ENCODE measurements around the gene MOCS3.

Gene MOCS3

DNA sequence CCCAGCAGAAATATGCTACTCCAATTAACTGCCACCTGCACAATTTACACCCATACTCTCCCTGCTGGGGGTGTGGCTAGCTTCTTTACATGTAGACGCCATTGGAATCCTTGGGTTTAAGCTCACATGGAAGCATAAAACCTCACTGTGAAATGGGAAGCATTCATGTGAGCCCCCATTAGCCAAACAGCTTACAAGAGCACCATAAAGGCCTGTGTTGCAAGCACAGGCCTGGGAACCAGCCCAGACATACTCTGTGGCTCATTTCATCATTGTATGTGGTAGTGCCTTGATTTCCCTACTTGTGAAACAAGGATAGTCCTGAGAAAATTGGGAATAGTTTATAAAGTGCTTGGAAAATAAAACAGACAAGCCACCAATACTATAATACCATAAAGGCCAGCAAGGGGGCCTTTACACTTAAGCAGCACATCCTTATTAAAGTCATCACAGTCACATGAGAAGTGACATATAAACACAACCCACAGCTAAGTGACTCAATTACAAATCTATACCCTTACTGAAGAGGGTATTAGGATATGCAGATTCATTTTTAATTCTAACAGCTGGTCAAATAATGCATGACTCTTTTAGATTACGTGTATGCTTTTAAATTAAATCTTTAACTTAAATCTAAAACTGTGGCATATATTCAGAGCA lies 34.2 kb upstream of the MOCS3 start:
- in situ Hi-C loops (cut with HindIII; ENCODE audit: low pct_unique_long_range_greater_than_20kb, low sequenced_read_pairs): no loop called here
- TF ChIP-seq JUND (IDR thresholded peaks at IDR 0.05; ENCODE audit: low read depth): no peak

DNA sequence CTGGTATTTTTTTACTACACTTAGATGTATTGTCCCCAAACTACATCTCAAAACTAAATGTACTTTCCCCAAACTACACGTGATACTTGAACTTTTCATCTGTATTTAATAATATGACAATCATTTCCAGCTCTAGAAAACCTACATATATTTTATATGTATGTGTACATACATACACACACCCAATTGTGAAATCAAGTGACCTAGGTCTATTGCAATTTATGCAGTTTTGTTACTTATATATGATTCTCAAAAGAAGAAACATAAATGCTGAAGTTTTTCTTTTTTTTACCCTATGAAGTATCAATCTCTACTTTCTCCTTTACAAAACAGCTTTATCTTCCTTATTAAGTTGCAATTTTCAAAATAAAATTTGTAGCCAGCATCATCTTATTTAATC lies 32.1 kb upstream of the MOCS3 start:
- in situ Hi-C loops (cut with HindIII; ENCODE audit: low pct_unique_long_range_greater_than_20kb, low sequenced_read_pairs): no loop called here
- DNase-seq (ENCODE audit: low read depth in 1 of 2, low spot score in 1 of 2): no peak
- no peak for TF ChIP-seq JUND (IDR thresholded peaks at IDR 0.05; ENCODE audit: low read depth)

More for the DNA sequence above, 34.2 kb upstream of the MOCS3 start:
- DNase-seq (ENCODE audit: low read depth in 1 of 2, low spot score in 1 of 2): no peak

DNA sequence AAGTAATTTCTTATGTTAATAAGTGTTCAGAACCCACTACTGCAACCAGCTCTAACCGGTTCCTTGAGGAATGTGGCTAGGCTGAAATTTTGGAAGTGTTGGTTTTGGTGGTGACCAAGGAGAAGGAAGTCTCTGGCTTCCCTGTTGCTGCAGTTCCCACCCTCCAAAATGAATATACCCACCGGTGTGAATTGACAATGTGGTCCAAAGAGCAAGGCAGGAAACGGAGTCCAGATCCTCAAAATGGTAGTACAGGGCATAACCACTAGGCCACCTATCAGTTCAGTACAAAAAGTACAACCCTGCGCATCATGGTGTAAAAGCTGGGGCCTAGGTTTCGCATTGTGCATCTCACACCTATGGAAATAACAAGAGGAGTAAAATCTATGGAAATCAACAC lies 30.1 kb upstream of the MOCS3 start:
- TF ChIP-seq JUND (IDR thresholded peaks at IDR 0.05; ENCODE audit: low read depth): no peak
- peak; percentile 21 to 58 for DNase-seq (ENCODE audit: low read depth in 1 of 2, low spot score in 1 of 2)
- in situ Hi-C loops (cut with HindIII; ENCODE audit: low pct_unique_long_range_greater_than_20kb, low sequenced_read_pairs): no loop called here

DNA sequence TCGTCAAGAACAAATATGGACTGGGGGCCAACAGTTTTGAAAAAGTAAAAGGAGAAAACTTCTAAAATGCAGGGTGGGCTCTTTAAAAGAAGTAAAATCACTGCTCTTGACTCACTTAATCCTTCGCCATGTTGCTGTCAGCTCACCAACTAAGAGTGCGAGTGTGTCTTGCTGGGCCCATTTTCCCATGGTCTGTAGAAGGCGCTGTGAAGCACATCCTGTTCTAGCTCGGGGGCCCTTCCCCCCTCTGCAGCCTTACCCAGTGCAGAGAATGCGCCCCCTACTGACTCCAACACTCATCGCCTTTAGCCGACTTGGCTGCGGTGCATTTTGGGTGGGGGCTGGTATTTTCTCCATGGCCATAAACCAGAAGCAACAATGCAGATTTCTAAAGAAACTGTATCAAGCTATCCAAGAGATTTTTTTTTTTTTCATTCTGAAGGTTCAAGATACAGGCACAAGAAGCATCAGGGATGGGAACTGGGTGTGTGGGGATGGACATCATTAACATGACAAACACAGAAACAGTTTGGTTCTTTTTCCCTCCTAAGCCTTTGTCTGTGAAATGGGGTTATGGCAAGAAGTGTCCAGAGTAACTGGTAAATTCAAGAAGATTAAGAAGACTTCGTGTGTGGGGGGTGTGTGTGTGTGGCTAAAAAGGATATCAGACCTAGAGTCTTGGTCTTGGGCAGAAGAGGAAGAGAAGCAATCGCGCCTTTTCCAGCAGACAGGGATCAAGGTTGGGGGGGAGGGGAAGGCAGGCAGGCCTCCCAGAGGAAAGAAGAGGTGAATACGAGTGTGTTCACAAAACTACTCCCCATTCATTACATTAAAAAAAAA lies 29.1 kb upstream of the MOCS3 start:
- no peak for TF ChIP-seq JUND (IDR thresholded peaks at IDR 0.05; ENCODE audit: low read depth)
- peak; percentile 54 to 98 for DNase-seq (ENCODE audit: low read depth in 1 of 2, low spot score in 1 of 2)
- in situ Hi-C loops (cut with HindIII; ENCODE audit: low pct_unique_long_range_greater_than_20kb, low sequenced_read_pairs): no loop called here

DNA sequence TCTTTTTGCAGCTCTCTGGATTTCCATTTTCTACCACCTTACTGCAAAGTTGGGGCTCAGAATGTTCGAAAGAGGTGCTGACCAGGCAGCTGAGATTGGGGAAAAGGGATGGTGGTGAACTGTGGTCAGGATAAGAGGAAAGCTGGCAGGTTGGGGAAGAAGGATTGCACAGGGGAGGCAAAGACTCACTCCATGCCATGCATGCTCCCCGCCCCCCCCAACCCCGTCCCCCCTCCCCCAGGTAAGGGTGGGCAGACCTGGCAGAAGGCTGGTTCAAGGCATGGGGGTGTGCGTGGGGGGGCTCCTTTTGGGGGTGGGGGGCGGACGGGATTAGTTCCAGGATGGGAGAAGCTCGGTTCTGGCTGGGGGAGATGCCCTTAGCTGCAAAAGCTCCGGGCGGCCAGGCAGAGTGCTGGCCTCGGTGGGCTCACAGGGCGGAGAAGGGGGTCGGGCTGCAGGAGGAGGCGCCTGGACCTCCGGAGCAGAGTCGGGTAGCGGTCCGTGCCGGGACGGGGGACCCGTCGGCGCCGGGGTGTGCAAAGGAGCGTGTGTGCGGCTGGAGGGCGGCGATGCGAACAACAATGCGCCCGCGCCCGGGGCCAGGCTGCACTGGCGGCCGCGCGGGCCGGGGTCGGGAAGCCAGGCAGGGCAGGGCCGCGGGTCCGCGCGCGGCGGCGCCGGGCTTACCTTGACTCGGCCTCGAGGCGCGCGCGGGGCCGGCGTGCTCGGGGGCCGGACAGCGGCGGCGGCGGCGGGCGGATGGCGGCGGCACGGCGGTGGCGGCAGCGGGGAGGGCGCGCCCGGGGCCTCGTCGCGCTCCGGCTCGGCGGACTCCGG lies 28.3 kb upstream of the MOCS3 start:
- no peak for TF ChIP-seq JUND (IDR thresholded peaks at IDR 0.05; ENCODE audit: low read depth)
- peak in 1 of 2 experiments; percentile 30 for DNase-seq (ENCODE audit: low read depth in 1 of 2, low spot score in 1 of 2)
- in situ Hi-C loops (cut with HindIII; ENCODE audit: low pct_unique_long_range_greater_than_20kb, low sequenced_read_pairs): no loop called here

DNA sequence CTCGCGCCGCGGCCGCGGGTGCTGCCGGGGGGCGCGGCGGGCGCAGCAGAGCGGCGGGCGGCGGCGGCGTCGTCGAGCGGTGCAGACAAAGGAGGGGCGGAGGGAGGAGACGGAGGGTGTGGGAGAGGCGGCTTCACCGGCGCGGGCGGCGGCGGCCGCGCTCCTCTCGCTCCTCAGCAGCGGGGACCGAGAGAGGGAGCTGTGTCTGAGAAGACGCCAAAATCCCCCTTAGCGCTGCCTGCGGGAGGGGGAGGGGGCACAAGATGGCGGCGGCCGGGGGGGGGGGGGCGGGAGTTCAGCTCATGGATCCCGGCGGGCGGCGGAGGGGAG lies 27.7 kb upstream of the MOCS3 start:
- no peak for TF ChIP-seq JUND (IDR thresholded peaks at IDR 0.05; ENCODE audit: low read depth)
- in situ Hi-C loops (cut with HindIII; ENCODE audit: low pct_unique_long_range_greater_than_20kb, low sequenced_read_pairs): no loop called here
- peak in 1 of 2 experiments; percentile 35 for DNase-seq (ENCODE audit: low read depth in 1 of 2, low spot score in 1 of 2)

DNA sequence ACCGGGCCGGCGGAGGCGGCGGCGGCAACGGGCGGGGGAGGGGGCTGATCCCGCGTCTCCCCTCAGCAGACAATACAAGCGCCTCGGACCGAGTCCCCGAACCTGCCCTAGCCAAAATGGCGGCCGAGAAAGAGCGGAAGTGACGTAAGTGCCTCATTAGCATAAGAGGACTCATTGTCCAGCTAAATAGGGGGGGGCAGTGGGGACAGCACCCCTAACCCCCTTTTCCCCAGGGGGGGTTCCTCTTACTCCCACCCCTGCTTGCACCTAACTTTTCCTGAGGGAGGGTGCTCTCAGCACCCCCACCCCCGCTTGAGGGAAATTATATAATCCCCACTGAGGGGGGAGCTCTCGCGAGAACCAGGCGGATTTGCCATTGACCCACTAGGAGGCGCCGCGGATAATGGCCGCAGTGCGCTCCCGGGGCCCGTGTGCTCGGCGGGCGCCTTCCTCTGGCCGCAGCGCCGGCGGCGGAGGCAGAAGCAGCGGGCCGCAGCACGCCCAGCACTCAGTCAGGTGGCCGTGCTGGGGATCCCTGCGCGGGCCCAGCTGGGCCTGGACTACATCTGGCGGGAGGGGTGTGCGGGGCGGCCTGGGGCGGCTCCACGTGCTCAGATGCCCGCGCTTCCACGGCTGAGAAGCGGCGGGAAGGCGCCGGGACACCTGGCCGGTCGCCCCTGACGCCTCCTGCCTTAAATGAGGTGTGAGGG lies 27.2 kb upstream of the MOCS3 start, which contains the start of gene ADNP:
ADNP (minus strand) TSS at position 132 of the 710 bp plus-strand sequence. CDS start 27,441 bp downstream, outside the sequence.
- in situ Hi-C loops (cut with HindIII; ENCODE audit: low pct_unique_long_range_greater_than_20kb, low sequenced_read_pairs): no loop called here
- DNase-seq (ENCODE audit: low read depth in 1 of 2, low spot score in 1 of 2): peak; percentile 56 to 95
- 0 out of 2 replicates have a peak, but pooled peaks have one; percentile 38 for TF ChIP-seq JUND (IDR thresholded peaks at IDR 0.05; ENCODE audit: low read depth)

DNA sequence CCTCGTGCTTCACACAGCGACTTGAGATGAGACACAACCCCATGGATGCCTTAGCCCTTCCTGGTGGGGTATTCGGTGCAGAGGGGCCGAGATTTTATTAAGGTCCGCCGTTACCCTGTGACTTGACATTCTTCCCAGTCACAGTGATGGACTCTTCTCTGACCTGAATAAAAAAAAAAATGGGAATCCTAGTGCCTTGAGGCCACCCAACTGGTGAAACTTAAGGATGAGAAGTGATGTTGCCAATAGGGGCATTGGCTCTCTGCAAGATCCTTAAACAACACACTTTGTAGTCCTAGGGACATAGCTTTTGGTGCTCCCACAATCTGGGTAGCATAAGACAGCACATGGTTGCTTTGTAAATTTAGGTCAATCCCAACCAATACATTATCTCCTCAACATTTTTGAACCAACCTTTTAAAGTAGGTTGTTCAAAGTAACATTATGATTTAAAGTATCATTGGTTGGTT lies 26.6 kb upstream of the MOCS3 start:
- DNase-seq (ENCODE audit: low read depth in 1 of 2, low spot score in 1 of 2): no peak
- in situ Hi-C loops (cut with HindIII; ENCODE audit: low pct_unique_long_range_greater_than_20kb, low sequenced_read_pairs): no loop called here
- TF ChIP-seq JUND (IDR thresholded peaks at IDR 0.05; ENCODE audit: low read depth): no peak

DNA sequence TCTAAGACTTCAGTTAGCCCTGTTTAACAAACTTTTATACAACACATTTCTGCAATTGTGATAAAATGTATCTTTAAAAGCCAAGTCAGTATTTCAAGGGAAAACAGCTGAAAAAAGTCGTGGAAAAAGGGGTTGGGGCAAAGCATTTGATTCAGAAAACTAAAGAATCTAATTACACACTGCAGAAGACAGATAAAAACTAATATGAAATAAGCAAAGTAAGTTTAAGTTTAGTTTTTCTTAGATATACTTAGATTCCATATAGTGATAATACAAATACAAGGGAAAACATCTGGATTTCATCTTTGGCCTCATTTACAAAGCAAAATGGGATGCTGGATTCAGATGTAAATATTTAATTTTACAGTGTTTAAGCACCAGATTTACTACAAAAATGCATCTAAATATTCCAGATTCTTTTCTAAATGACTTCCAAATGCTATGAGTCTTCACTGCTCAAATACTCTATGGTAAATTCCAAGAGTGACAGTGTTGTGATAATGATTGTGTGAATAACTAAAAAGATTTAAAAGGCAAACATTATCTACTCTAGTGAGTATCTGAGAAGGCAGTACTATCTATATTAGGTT lies 25.8 kb upstream of the MOCS3 start:
- DNase-seq (ENCODE audit: low read depth in 1 of 2, low spot score in 1 of 2): no peak
- TF ChIP-seq JUND (IDR thresholded peaks at IDR 0.05; ENCODE audit: low read depth): no peak
- in situ Hi-C loops (cut with HindIII; ENCODE audit: low pct_unique_long_range_greater_than_20kb, low sequenced_read_pairs): no loop called here

DNA sequence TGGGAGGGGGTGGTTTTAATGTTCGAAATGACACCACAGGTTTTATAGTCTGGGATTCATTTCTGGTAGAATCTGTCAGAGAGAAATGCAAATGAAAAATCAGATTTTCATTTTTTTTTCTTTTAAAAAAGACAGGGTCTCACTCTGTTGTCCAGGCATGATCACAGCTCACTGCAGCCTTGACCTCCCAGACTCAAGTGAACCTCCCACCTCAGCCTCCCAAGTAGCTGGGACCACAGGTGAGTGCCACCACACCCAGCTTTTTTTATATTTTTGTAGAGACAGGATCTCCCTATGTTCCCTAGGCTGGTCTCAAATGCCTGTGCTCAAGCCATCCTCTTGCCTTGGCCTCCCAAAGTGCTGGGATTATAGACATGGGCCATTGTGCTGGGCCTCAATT lies 25.0 kb upstream of the MOCS3 start:
- in situ Hi-C loops (cut with HindIII; ENCODE audit: low pct_unique_long_range_greater_than_20kb, low sequenced_read_pairs): no loop called here
- no peak for DNase-seq (ENCODE audit: low read depth in 1 of 2, low spot score in 1 of 2)
- TF ChIP-seq JUND (IDR thresholded peaks at IDR 0.05; ENCODE audit: low read depth): no peak

DNA sequence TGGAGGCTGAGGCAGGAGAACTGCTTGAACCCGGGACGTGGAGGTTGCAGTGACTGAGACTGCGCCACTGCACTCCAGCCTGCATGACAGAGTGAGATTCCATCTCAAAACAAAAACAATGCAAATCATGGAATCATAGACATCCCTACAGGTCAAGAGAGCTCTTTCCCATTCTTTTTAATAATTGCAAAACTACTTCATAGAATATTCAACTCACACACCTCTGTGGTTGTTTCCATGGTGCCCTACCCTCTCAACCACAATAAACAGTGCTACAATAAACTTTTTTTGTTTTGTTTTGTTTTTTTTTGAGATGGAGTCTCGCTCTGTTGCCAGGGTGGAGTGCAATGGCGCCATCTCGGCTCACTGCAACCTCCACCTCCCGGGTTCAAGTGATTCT lies 15.5 kb upstream of the MOCS3 start:
- DNase-seq (ENCODE audit: low read depth in 1 of 2, low spot score in 1 of 2): no peak
- in situ Hi-C loops (cut with HindIII; ENCODE audit: low pct_unique_long_range_greater_than_20kb, low sequenced_read_pairs): no loop called here
- TF ChIP-seq JUND (IDR thresholded peaks at IDR 0.05; ENCODE audit: low read depth): no peak
